H1 (cell line): Measurements from ENCODE around the gene ABCA13. TPM values are rescaled to one million over a fixed set of nuclear protein-coding genes. Genes with fewer than 3 reads are reported as not detected.

Source experiments
- CTCF ChIA-PET: fragments of 300-600 bp; sonication (Branson Sonifier 250); formaldehyde crosslinking; loops from one replicate; lab custom pipeline; 2021; ENCODE audit not compliant: partially characterized antibody; lab: Charles Lee
- POLR2A ChIA-PET: fragments of 300-600 bp; sonication (Branson Sonifier 250); formaldehyde crosslinking; loops from one replicate; lab custom pipeline; 2021; ENCODE audit warnings: inconsistent platforms; ENCODE audit not compliant: partially characterized antibody; lab: Charles Lee
- DNase-seq, 2 experiments: peaks; one replicate each; pipeline versions ENCODE4 v3.0.0 to v3.0.0-alpha.2; 2010 to 2022; ENCODE audit warnings: low spot score in 2 of 2, low read depth in 1 of 2, mixed read lengths in 1 of 2
- FAIRE-seq: peaks from 2 replicates; lab custom pipeline; 2011; peaks lifted over from hg19 to GRCh38; lab: Jason Lieb, UNC
- H2AFZ ChIP-seq: 2 replicates; pipeline ENCODE4 v1.8.1; 2012; ENCODE audit warnings: low read length, inconsistent platforms
- H2AK5ac ChIP-seq: 2 replicates; pipeline ENCODE4 v1.6.1; 2013; ENCODE audit warnings: low read depth, low read length
- H2BK120ac ChIP-seq: replicated peaks from 2 replicates; pipeline ENCODE3; 2013; ENCODE audit warnings: low read depth, low read length, inconsistent platforms
- H2BK12ac ChIP-seq: 2 replicates; pipeline ENCODE4 v1.6.1; 2013; ENCODE audit warnings: low read depth, low read length
- H2BK15ac ChIP-seq: 2 replicates; pipeline ENCODE4 v1.6.1; 2013; ENCODE audit warnings: low read length
- H2BK20ac ChIP-seq: 2 replicates; pipeline ENCODE4 v1.6.1; 2013; ENCODE audit warnings: low read length
- H2BK5ac ChIP-seq: 2 replicates; pipeline ENCODE4 v1.6.1; 2013; ENCODE audit warnings: low read depth, low read length
- H3K14ac ChIP-seq: 2 replicates; pipeline ENCODE4 v1.6.1; 2013; ENCODE audit warnings: inconsistent platforms; ENCODE audit not compliant: insufficient read length
- H3K18ac ChIP-seq: 2 replicates; pipeline ENCODE4 v1.6.1; 2013; ENCODE audit warnings: low read length; ENCODE audit errors: extremely low read depth
- H3K23ac ChIP-seq: 2 replicates; pipeline ENCODE4 v1.6.1; 2013; ENCODE audit warnings: inconsistent platforms; ENCODE audit not compliant: insufficient read length
- H3K23me2 ChIP-seq: 2 replicates; pipeline ENCODE4 v1.6.1; 2013; ENCODE audit warnings: low read depth, low read length
- H3K27ac ChIP-seq: 2 replicates; pipeline ENCODE4 v1.6.1; 2011; ENCODE audit warnings: low read depth, low read length, inconsistent platforms
- H3K27me3 ChIP-seq, 4 experiments: replicated peaks in 1 of 4; 1 replicate in 1 of 4; 2 replicates in 3 of 4; pipeline versions ENCODE4 v1.6.1 to v1.8.1; 2011 to 2013; ENCODE audit warnings: low read length in 3 of 4, mild to moderate bottlenecking in 3 of 4, inconsistent platforms in 2 of 4, mixed read lengths in 2 of 4, moderate library complexity in 1 of 4; ENCODE audit not compliant: control insufficient read depth in 3 of 4, insufficient read depth in 3 of 4; ENCODE audit errors: extremely low read depth in 1 of 4
- H3K36me3 ChIP-seq, 4 experiments: 2 replicates each; pipeline versions ENCODE4 v1.6.1 to v1.8.1; 2011 to 2013; ENCODE audit warnings: mild to moderate bottlenecking in 4 of 4, low read length in 3 of 4, moderate library complexity in 2 of 4, control low read depth in 1 of 4, inconsistent platforms in 1 of 4; ENCODE audit not compliant: insufficient read depth in 4 of 4, control insufficient read depth in 2 of 4
- H3K4ac ChIP-seq: replicated peaks from 2 replicates; pipeline ENCODE3; 2013; ENCODE audit warnings: low read length, low read depth, mixed read lengths, inconsistent platforms; ENCODE audit not compliant: insufficient read length
- H3K4me1 ChIP-seq, 4 experiments: replicated peaks in 1 of 4; 1 replicate in 1 of 4; 2 replicates in 3 of 4; pipeline versions ENCODE4 v1.6.1 to v1.8.1; 2011 to 2013; ENCODE audit warnings: low read length in 3 of 4, inconsistent platforms in 2 of 4, mixed read lengths in 1 of 4; ENCODE audit not compliant: insufficient read depth in 4 of 4, control insufficient read depth in 3 of 4
- H3K4me2 ChIP-seq, 2 experiments: 2 replicates each; pipeline versions ENCODE4 v1.6.1 to v1.8.1; 2011 to 2013; ENCODE audit warnings: low read depth in 2 of 2, low read length in 2 of 2, control low read depth in 1 of 2, inconsistent platforms in 1 of 2, mild to moderate bottlenecking in 1 of 2; ENCODE audit not compliant: insufficient read depth in 1 of 2
- H3K4me3 ChIP-seq, 4 experiments: fragments of 200-600, 300-600 bp in 1 of 4; sonication (generic), shearing (Covaris generic), sonication (Bioruptor Twin) in 1 of 4; 2 replicates each; pipeline versions ENCODE4 v1.5.1 to v1.8.1; 2011 to 2016; ENCODE audit warnings: low read length in 4 of 4, low read depth in 3 of 4, control low read depth in 2 of 4, inconsistent platforms in 2 of 4, mild to moderate bottlenecking in 2 of 4, mixed read lengths in 1 of 4, moderate library complexity in 1 of 4; ENCODE audit not compliant: insufficient read depth in 2 of 4; ENCODE audit errors: extremely low read depth in 1 of 4
- H3K56ac ChIP-seq: replicated peaks from 2 replicates; pipeline ENCODE3; 2013; ENCODE audit warnings: low read depth, mild to moderate bottlenecking, mixed read lengths, low read length, inconsistent platforms; ENCODE audit not compliant: insufficient read length
- H3K79me1 ChIP-seq: 2 replicates; pipeline ENCODE4 v1.6.1; 2013; ENCODE audit warnings: low read depth, low read length, control low read depth
- H3K79me2 ChIP-seq, 2 experiments: 2 replicates each; pipeline versions ENCODE4 v1.6.1 to v1.8.1; 2012 to 2013; ENCODE audit warnings: low read length in 2 of 2, mild to moderate bottlenecking in 2 of 2, inconsistent platforms in 1 of 2; ENCODE audit not compliant: insufficient read depth in 2 of 2, control insufficient read depth in 1 of 2
- H3K9ac ChIP-seq, 4 experiments: replicated peaks in 1 of 4; 1 replicate in 1 of 4; 2 replicates in 3 of 4; pipeline versions ENCODE4 v1.6.1 to v1.8.1; 2011 to 2013; ENCODE audit warnings: low read depth in 3 of 4, low read length in 3 of 4, control low read depth in 2 of 4, mild to moderate bottlenecking in 2 of 4, moderate library complexity in 2 of 4, inconsistent platforms in 1 of 4; ENCODE audit errors: extremely low read depth in 1 of 4
- H3K9me3 ChIP-seq, 2 experiments: 2 replicates each; pipeline versions ENCODE4 v1.6.1 to v1.8.1; 2012 to 2013; ENCODE audit warnings: mild to moderate bottlenecking in 2 of 2, moderate library complexity in 2 of 2, control low read depth in 1 of 2, inconsistent platforms in 1 of 2, low read depth in 1 of 2, low read length in 1 of 2, mixed read lengths in 1 of 2; ENCODE audit not compliant: insufficient read depth in 2 of 2
- H4K20me1 ChIP-seq, 2 experiments: replicated peaks in 1 of 2; 2 replicates each; pipeline versions ENCODE3 to v1.8.1; 2011 to 2013; ENCODE audit warnings: inconsistent platforms in 2 of 2, low read length in 2 of 2, mild to moderate bottlenecking in 1 of 2; ENCODE audit not compliant: insufficient read depth in 2 of 2, control insufficient read depth in 1 of 2
- H4K5ac ChIP-seq: 2 replicates; pipeline ENCODE4 v1.6.1; 2013; ENCODE audit warnings: low read length, low read depth, mixed read lengths, inconsistent platforms; ENCODE audit not compliant: insufficient read length
- H4K8ac ChIP-seq: 2 replicates; pipeline ENCODE4 v1.8.0; 2013; ENCODE audit warnings: mild to moderate bottlenecking, moderate library complexity, low read length, inconsistent platforms; ENCODE audit not compliant: insufficient read depth; ENCODE audit errors: extremely low read depth
- H4K91ac ChIP-seq: replicated peaks from 2 replicates; pipeline ENCODE3; 2013; ENCODE audit warnings: low read length, mixed read lengths, inconsistent platforms; ENCODE audit not compliant: insufficient read length
- BCL11A ChIP-seq, 2 experiments: IDR thresholded peaks; one replicate each; pipeline ENCODE4 v1.6.1; 2011; ENCODE audit warnings: low read depth in 2 of 2, low read length in 2 of 2, mild to moderate bottlenecking in 2 of 2
- CHD1 ChIP-seq: IDR thresholded peaks from 2 replicates; pipeline ENCODE4 v1.6.1; 2012; ENCODE audit warnings: low read depth, low read length, improper control_type of control experiment
- EZH2 ChIP-seq: fragments of 200-600 bp; sonication (generic); IDR thresholded peaks from 2 replicates; pipeline ENCODE4 v1.7.1; 2012; ENCODE audit warnings: low read depth, mild to moderate bottlenecking, moderate library complexity, low read length, inconsistent platforms; ENCODE audit not compliant: severe bottlenecking
- JUND ChIP-seq: IDR thresholded peaks from 2 replicates; pipeline ENCODE4 v1.6.1; 2011; ENCODE audit warnings: mild to moderate bottlenecking, improper control_type of control experiment, low read length
- RXRA ChIP-seq: IDR thresholded peaks from 2 replicates; pipeline ENCODE4 v1.6.1; 2011; ENCODE audit warnings: low read depth, mild to moderate bottlenecking, low read length, moderate library complexity; ENCODE audit not compliant: insufficient read depth
- SAP30 ChIP-seq: fragments of 300-600 bp; sonication (generic); IDR thresholded peaks from 2 replicates; pipeline ENCODE4 v1.7.1; 2012; ENCODE audit warnings: low read length, moderate library complexity, mild to moderate bottlenecking, inconsistent platforms; ENCODE audit not compliant: insufficient read depth, insufficient replicate concordance
- SUZ12 ChIP-seq: fragments of 200-600 bp; sonication (generic); IDR thresholded peaks from 2 replicates; pipeline ENCODE4 v1.6.1; 2012; ENCODE audit warnings: mild to moderate bottlenecking, inconsistent platforms, low read length, moderate library complexity, mixed read lengths
- polyA plus RNA-seq, 7 experiments: library from polyadenylated mRNA; depleted of rRNA in 3 of 7; stranded (reverse) in 5 of 7; unstranded in 2 of 7; fragments of >200 nt in 5 of 7; fragments of 200-250 nt in 2 of 7; gene quantifications; 1 replicate in 5 of 7; 2 replicates in 1 of 7; 4 replicates in 1 of 7; pipeline versions ENCODE4 v1.2.1 to v1.2.3, GENCODE V29; 2011 to 2013; ENCODE audit warnings: missing spikeins in 2 of 7, mixed read lengths in 2 of 7
- total RNA-seq: library from RNA; stranded (reverse); fragmentation: NEBNext Ultra II Directional; extraction: Animal tissue kit (Norgen Biotek cat#: 25700); gene quantifications from 2 replicates; pipeline ENCODE4 v1.2.1, GENCODE V29; 2021

The ABCA13 gene
- total and polyA plus RNA-seq, 2 of the 8 experiments (the other 6 are each of a cell fraction or from before 2014, with no cell fraction given), result 0.07 to 0.09 TPM

DNA sequence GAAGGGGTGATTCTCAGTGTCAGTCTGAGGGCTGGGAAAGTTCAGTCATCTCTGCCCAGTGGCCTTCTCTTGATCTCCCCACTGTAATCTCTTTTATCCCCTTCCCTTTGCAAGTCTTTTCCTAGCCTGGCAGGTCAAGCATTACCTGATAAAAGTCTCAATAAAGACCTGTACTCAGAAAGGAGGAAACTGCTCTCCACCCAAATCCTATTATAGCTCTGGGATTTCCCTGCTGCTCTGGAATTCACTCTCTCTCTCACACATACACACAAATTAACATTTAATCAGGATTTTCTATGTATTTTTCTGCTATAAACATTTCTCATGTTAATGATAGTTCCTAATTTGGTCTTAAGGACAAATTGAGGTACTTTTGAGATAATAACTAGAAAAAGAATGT, 46.5 kb downstream of the ABCA13 start:
- Histone ChIP-seq H3K14ac (no peak overlapping the region), H2BK20ac (no peak overlapping the region), H3K18ac (no peak overlapping the region), H2BK15ac (no peak overlapping the region), H3K4me3 (no peak overlapping the region), H3K23ac (no peak overlapping the region), H3K4me1 (no peaks in the 10 kb centered on the region), H3K56ac (no peak overlapping the region), H3K27ac (no peak overlapping the region), H4K91ac (no peak overlapping the region), H3K4me2 (no peak overlapping the region), H3K9me3 (0 out of 4 replicates have a peak, but pooled peaks cover 0 to 2% of the 10 kb centered on the region in 2 experiments), H4K8ac (no peak overlapping the region), H2BK12ac (no peak overlapping the region), H3K4ac (no peak overlapping the region), H4K20me1 (no peaks in the 10 kb centered on the region), H3K36me3 (no peaks in the 10 kb centered on the region), H3K9ac (no peak overlapping the region), H2BK5ac (no peak overlapping the region), H3K79me2 (no peaks in the 10 kb centered on the region), H2AFZ (no peak overlapping the region), H3K27me3 (no peaks in the 10 kb centered on the region), H2BK120ac (no peak overlapping the region), H3K79me1 (no peaks in the 10 kb centered on the region), H4K5ac (no peak overlapping the region), H2AK5ac (no peak overlapping the region), H3K23me2 (no peaks in the 10 kb centered on the region; the same call in 1 of the 2 replicates)
- TF ChIP-seq JUND (no peak), SAP30 (no peak), RXRA (no peak), EZH2 (no peak), SUZ12 (no peak), BCL11A (IDR thresholded peaks at IDR 0.05; ENCODE audit: low read depth in 2 of 2, low read length in 2 of 2) (no peak), CHD1 (no peak)
- FAIRE-seq (no peak), DNase-seq (no peak)
- POLR2A ChIA-PET, result no interaction called here
- CTCF ChIA-PET, result no interaction called here
